ENCODE data around the gene SH3RF2. TPM values are rescaled to one million over a fixed set of nuclear protein-coding genes. Genes with fewer than 3 reads are reported as not detected.
"Not testable (repeated sequence)": the region's sequence is repeated elsewhere in the genome, so short reads cannot be mapped to it uniquely, and the experiment has no call there.

Gene SH3RF2
- polyA plus RNA-seq, 5 donors = 0.27 to 1.1 (median 0.58) TPM

DNA sequence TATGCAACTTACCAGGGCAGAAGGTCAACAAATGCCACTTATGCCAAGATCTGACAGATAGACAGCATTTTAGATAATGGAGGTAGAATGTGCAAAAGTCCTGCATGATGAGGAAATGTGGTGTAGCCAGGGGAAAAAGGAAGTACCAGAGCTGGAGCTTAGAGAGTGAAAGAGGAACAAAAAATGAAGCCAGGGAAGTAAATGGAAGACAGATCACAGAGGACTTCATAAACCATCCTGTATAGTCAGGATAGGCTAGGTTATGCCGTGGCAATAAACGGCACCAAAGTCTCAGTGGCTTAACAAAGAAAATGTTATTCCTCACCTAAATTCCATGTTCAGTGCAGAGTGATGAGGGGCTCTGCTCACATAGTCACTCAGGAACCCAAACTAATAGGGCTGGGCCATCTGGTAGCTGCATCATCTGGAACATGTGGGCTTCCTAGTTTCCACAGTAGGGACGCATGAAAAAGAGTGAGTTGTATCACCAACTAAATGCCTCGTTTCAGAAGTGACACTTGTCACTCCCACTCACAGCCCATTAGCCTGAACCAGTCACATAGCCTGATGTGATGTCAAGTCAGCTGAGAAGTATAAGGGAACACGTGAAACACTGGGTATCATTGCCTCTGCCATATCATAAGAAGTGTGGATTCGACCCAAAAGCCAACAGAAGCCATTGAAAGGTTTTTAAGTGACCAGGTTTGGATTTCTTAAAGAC lies 70.3 kb downstream of the SH3RF2 start:
- no peak for DNase-seq

DNA sequence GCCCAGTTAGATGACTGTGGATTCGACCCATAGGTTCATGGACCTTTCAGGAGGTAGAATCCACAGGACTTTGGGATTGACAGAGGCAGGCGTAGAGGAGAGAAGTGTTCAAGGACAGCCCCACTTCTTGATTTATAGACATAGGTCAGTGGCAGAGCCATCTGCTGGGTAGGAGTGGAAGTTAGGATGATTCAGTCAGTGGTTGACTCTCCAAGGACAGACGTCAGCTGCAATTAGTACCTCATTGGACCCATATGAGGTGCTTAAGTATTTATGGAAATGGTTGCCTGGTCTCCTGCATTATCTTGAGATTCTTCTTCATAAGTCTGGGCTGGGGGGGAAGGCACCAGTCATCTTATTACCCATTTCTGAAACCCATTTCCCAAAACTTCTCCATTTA lies 70.9 kb downstream of the SH3RF2 start:
- no peak for DNase-seq

DNA sequence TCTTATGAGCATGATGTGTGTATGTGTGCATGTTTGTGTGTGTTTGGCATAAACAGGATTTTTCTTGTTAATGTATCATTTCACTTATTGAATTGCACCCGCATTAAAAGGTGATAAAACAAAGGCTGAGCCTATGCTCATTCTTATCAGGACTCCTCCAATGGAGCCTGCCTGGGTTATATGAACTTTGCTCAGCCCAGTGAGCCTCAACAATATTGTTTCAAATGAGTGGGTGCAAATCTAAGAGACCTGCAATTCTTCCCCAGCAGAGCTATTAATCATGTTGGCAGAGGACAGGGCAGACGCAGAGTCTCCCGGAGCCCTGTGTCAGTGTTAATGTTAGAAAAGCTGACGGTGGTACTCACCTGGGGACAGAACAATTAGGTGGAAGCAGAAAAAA lies 71.6 kb downstream of the SH3RF2 start:
- DNase-seq = no peak

DNA sequence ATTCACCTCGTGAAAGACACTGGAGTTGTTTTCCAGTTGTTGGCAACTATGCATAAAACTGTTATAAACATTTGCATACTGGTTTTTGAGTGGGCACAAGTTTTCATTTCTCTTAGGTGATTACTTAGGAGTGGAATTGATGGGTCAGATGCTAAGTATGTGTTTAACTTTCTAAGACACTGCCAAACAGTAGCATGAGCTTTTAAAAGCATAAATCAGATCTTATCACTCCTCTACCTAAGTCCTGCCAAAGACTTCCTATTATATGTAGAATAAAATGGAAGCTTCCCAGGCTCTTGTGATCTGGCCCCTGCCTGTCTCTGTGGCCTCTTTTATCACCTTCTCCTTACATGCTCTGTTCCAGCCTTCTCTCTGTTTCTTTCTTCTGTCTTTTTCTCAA lies 72.6 kb downstream of the SH3RF2 start:
- no peak for DNase-seq

DNA sequence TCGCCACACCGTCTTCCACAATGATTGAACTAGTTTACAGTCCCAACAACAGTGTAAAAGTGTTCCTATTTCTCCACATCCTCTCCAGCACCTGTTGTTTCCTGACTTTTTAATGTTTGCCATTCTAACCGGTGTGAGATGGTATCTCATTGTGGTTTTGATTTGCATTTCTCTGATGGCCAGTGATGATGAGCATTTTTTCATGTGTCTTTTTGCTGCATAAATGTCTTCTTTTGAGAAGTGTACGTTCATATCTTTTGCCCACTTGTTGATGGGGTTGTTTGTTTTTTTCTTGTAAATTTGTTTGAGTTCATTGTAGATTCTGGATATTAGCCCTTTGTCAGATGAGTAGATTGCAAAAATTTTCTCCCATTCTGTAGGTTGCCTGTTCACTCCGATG lies 74.1 kb downstream of the SH3RF2 start:
- not testable (repeated sequence) for DNase-seq

DNA sequence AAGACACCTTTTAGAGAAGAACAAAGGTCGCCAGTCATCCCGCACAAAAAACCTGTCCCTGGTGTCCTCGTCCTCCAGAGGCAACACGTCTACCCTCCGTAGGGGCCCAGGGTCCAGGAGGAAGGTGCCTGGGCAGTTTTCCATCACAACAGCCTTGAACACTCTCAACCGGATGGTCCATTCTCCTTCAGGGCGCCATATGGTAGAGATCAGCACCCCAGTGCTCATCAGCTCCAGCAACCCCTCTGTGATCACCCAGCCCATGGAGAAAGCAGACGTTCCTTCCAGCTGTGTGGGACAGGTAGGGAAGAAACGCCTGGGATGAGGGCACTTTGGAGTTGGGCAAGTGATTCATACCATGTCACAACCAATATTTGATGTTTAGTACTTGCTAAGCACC lies 77.4 kb downstream of the SH3RF2 start:
- DNase-seq = no peak

DNA sequence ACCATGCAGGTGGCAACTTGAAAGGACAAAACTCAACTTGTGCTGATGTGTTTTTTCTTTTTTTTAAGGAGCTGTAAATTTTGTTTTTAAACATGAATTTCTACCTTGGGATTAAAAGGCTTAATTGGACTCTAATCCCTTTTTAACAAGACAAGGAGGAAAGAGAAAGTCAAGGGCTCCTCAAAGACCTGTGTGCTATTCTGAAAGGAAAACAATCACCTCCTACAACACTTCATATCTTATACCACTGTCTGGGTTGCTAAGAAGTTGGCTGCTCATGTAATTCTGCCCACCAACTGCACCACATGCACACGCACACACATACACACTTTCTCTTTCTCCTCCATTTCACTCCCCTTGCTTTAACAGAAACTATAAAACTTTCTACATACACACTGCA lies 78.6 kb downstream of the SH3RF2 start:
- no peak for DNase-seq

DNA sequence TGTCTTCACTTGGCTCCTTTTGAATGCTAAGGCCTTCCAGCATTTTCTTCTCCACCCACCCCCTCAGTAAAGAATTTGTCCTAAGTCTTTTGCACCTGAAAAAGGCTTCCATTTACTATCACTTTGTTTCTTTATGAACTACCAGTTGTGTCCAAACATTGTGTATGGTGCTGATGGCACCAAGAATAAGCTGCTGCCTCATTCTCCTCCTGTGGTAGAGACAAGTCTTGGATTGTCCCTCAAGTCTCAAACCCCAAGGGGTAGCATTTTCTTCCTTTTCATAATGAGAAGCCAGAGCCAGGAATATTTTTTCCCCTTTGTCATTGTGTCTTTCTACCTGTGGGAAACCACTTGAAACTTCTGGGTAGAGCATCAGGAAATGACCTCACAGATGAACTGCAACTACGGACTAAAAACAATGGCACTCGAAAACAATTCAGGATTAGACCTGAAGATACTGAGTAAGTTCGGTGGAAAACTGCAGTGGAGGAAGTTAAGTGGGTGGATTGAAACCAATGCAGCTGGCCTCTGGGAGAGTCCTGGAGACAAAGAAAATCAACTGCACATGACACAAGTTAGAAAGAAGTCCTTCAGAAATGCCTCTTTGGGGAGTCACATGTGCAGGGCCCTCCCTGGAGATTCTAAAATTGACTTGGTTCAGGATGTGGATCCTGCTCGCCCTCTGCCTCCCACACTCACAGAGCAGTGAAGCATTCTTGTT lies 80.5 kb downstream of the SH3RF2 start:
- DNase-seq = no peak

DNA sequence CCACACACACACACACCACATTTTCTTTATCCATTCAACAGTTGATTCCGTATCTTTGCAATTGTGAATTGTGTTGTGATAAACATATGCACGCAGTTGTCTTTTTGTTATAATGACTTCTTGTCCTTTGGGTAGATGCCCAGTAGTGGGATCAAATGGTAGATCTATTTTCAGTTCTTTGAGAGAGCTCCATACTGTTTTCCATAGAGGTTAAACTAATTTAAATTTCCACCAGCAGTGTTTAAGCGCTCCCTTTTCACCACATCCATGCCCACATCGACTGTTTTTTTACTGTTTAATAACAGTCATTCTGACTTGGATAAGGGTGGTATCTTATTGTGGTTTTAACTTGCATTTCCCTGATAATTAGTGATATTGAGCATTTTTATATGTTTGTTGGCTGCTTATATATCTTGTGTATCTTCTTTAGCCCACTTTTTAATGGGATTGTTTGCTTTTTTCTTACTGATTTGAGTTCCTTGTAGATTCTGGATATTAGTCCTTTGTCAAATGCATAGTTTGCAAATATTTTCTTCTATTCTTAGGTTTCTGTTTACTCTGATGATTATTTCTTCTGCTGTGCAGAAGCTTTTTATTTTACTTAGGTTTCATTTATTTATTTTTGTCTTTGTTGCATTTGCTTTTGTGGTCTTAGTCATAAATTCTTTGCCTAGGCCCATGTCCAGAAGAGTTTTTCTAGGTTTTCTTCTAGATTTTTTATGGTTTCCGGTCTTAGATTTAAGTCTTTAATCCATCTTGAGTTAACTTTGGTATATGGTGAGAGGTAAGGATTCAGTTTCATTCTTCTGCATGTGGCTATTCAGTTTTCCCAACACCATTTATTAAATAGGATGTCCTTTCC lies 82.4 kb downstream of the SH3RF2 start:
- no peak for DNase-seq

DNA sequence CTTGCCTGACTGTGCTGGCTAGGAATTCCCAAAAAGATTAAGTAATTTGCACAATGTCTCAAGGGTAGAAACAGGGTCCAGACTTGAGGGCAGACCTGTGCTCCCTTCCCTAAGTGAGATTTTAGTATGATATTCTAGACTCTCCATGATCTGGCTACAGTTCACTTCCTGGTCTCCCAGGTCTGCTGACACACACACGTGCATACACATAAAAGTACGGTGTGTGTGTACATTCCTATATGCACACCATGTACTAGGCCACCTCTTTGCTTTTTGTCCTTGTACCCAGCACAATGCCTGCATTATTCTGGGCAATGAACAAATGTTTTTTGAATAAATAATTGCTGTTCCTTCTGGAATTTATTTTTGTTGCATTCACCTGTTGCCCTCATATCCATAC lies 83.7 kb downstream of the SH3RF2 start:
- DNase-seq = no peak

DNA sequence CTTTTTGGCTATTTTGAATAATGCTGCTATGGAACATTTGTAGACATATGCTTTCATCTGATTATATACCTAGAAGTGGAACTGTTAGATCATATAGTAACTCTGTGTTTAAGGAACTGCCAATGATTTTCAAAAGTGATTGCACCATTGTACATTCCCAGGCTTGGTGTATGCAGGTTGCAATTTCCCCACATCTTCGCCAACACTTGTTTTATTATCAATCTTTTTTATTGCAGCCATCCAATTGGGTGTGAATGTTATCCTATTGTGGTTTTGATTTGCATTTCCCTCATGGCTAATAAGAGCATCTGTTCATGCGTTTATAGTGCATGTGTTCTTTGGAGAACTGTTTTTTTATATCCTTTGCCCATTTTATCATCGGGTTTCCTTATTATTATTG lies 87.7 kb downstream of the SH3RF2 start:
- DNase-seq = no peak

DNA sequence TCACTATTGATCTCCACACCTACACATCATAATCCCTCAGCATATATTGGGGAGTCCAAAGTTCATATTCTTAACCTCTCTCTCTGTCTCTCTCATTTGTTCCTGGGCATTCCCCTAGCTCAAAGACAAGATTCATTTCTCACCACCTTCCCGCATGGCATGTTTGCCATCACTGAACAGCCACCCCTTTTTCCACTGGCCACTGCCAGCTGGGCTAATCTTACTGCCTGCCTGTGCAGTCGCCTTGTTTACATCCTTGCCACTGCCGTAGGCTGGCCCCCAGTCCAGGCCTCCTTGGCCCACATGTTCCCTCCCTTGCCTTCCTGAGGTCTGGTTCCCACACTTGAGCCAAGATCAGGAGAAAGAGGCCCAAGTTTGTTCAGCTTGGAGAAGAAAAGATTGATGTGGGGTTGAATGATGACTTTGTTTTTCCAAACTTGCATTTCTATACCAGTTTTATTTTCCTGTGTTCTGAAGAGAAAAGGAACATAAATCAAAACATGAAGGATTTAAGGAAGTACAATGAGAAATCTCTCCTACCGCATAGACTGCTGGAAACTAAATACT lies 88.8 kb downstream of the SH3RF2 start:
- no peak for DNase-seq

DNA sequence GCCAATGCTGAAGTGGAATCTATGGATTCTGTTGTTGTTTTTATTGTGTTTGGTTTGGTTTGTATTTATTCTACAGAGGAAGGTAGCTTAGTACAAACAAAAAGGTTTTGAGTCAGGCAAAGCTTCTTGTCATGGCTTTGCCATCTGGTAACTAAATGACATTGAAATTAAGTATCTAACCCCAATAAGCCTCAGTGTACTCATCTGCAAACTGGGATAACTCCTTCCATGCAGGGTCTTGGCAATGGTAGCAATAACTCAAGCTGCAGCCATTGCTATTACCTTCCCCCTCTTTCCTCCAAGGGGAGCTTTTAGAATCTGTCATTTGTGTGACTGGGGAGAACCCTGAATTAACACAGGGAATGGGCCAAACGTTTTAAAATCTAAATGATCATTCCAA lies 89.3 kb downstream of the SH3RF2 start:
- no peak for DNase-seq

DNA sequence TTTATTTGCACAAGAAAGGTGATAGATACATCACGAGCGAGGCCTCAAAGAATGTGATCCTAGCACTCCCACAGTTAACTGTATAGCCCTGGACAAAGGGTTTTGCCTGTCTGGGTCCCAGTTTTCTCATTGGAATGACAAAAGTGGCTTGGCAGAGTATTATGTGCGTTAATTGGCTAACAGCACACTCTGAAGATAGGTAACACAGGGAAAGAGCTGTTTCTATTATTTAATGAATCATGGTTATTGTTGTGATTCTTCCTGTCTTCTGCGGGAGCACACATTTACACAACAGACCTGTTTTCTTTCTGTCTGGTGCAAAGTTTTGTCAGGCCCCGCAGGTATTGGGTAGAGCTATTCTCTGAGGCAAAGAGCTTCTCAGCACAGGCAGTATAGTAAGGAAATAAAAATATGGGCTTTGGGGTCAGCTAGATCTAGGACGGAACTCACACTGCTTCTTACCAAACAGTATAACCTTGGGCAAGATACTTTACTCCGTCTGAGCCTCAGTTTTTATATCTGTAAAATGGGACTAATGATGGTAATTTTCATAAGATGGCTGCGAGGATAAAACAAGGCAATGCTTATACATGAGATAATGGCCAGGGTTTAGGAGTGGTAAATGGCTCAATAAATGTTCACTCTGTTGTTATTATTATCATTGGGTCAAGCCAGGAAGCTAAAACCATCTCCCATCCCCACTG lies 90.1 kb downstream of the SH3RF2 start:
- DNase-seq = no peak

DNA sequence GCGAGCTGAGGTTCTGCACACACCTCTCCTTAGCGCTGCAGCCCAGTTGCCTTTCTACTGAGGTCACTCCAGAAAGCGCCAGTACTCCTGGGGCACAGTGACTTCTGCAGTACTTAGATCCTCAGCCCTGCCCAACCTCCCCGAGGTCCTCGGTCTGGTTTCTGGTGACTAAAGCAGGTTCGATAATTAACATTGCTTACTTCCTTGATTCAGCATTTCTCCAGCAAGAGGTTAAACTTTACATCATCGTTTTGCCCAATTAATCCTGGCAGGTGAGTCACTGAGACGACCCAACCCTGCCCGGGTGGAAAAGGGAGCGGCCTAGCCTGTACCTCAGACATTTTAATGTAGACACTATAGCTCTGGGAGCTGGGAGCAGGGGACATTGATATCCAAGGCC lies 91.4 kb downstream of the SH3RF2 start:
- DNase-seq = no peak

DNA sequence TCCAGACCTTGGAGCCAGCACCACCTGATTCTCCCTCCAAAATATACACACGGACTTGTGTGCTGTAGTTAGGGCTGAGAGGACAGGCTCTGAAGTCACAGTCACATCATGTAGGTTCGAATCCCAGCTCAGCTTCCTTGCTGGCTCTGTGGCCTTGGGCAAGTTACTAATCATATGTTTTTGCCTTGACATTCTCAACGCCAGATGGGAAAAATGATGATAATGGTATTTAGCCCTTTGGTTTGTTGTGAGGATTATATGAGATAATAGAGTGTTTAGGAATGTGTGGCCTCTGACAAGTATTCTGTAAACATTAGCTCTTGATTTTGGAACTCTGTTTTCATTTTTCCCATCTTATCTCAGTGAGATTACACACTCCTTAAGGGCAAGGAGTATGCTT lies 96.5 kb downstream of the SH3RF2 start:
- no peak for DNase-seq

DNA sequence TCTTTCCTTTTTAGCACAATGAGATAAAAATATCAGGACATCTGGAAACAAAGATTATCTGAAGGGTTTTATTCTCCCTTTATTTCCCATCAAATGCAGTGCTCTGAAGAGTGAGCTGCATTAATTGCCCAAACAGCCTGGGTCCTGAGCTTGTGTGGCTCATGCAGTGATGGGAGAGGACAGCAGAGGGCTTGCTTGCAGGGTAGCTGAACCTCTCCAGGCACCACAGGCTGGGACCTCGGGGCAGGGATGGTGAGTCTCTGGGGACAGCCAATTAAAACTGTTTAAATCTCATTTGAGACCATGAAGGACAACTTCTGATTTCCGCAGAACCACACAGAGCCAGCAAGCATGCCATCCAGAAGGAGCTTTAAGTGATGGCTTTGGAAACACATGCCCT lies 97.7 kb downstream of the SH3RF2 start:
- no peak for DNase-seq

DNA sequence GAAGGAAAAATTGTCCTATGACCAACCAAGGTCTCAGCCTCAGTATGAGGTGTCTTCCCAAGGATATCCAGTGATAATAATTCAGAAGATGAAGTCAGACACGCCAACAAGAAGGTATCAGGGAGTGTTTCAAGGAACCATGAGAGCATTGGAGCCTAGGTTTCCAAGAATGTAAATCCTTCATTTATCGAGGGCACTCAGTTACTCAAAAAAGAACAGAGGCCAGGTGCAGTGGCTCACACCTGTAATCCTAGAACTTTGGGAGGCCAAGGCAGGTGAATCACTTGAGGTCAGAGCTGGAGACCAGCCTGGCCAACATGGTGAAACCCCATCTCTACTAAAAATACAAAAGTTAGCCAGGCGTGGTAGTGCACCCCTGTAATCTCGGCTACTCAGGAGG lies 98.2 kb downstream of the SH3RF2 start:
- no peak for DNase-seq

DNA sequence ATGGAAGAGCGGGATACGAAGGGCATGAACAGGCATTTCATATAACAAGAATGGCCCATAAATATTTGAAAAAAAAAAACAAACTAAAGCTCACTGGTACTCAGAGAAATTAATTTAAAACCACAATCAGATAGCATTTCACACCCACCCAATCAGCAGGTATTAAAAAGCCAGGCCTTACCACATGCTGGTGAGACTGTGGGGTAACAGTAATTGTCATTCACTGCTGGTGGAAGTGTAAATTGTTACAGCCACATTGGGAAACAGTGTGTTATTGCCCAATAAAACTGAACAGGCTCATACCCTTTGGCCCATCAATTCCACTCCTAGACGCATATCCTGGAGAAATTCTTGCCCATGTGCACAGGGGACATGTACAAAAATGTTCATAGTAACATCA lies 103.0 kb downstream of the SH3RF2 start:
- no peak for DNase-seq

DNA sequence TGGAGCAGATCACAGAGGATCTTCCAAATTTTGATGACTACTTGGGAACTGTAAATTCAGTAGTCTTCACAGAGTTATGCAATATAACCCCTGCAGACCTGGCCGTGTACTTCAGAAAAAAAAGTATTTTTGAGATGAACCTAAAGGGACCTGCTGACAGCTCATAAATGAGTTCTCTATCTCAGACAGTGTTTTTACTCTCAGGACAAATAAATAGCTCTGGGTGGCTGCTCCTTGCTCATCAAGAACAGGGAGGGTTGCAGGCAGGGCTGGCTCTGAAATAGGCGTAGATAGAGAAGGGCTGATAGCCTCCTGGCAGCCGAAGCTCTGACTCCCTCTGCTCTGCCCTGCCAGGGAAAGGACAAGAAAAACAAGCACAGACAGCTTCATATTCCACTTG lies 104.1 kb downstream of the SH3RF2 start:
- no peak for DNase-seq

DNA sequence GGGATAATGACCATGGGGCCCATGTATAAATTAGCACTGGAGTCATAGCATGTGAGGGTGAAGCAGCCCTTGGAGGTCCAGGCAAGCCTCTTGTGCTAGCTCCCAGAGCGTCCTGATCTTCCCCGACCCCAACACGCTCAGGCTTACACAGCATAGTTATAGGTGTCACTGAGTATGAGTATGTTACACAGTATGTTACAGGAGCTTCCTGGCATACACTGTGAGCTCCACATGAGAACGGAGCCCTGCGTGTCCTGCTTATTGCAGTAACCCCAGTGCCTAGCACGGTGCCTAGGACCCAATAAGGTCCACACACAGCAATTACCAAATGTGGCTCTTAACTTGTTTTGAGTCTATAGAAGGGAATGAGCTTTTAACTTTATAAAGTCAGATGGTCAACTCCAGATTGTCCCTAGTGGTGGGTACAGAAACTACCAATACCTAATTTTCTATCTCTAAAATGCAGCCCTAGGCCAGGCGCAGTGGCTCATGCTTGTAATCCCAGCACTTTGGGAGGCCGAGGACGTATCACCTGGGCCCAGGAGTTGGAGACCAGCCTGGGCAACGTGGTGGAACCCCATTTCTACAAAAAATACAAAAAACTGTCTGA lies 104.9 kb downstream of the SH3RF2 start:
- no peak for DNase-seq
